ENCODE data around the gene IFNL1. TPM values are rescaled to one million over a fixed set of nuclear protein-coding genes. Genes with fewer than 3 reads are reported as not detected.
"Not testable (repeated sequence)": the region's sequence is repeated elsewhere in the genome, so short reads cannot be mapped to it uniquely, and the experiment has no call there.

IFNL1 gene
- total RNA-seq, 1 experiment from 2014 or later, result not detected

GRCh38 chr19:39270036-39270871 is 26.0 kb upstream of the IFNL1 start:
- DNase-seq (ENCODE audit: low spot score), result no peak

GRCh38 chr19:39273859-39274258 is 22.3 kb upstream of the IFNL1 start:
- DNase-seq (ENCODE audit: low spot score), result not testable (repeated sequence)

GRCh38 chr19:39275578-39275977 is 20.6 kb upstream of the IFNL1 start:
- no peak for DNase-seq (ENCODE audit: low spot score)

- no peak for DNase-seq (ENCODE audit: low spot score)
These were observed 19.5 kb upstream of the IFNL1 start for GRCh38 chr19:39276740-39277139.

GRCh38 chr19:39277598-39277997 is 18.6 kb upstream of the IFNL1 start:
- DNase-seq (ENCODE audit: low spot score), result peak; percentile 56

GRCh38 chr19:39282021-39282420 is 14.2 kb upstream of the IFNL1 start:
- DNase-seq (ENCODE audit: low spot score), result no peak

GRCh38 chr19:39284032-39284431 is 12.2 kb upstream of the IFNL1 start:
- no peak for DNase-seq (ENCODE audit: low spot score)

- no peak for DNase-seq (ENCODE audit: low spot score)
These were observed 2.8 kb upstream of the IFNL1 start for GRCh38 chr19:39293394-39293793.

- no peak for DNase-seq (ENCODE audit: low spot score)
These were observed 699 bp downstream of the IFNL1 start for GRCh38 chr19:39296906-39297305.

- DNase-seq (ENCODE audit: low spot score), result no peak
These were observed 1.9 kb downstream of the IFNL1 start for GRCh38 chr19:39297931-39298634.

GRCh38 chr19:39299404-39299803 is 3.2 kb downstream of the IFNL1 start:
- DNase-seq (ENCODE audit: low spot score), result no peak

GRCh38 chr19:39299832-39300231 is 3.6 kb downstream of the IFNL1 start:
- DNase-seq (ENCODE audit: low spot score), result no peak

GRCh38 chr19:39301021-39301420 is 4.8 kb downstream of the IFNL1 start:
- DNase-seq (ENCODE audit: low spot score), result no peak

GRCh38 chr19:39301562-39301961 is 5.4 kb downstream of the IFNL1 start:
- DNase-seq (ENCODE audit: low spot score), result no peak

- DNase-seq (ENCODE audit: low spot score), result no peak
These were observed 7.4 kb downstream of the IFNL1 start for GRCh38 chr19:39303373-39304184.

- no peak for DNase-seq (ENCODE audit: low spot score)
These were observed 7.9 kb downstream of the IFNL1 start for GRCh38 chr19:39304185-39304513.

- no peak for DNase-seq (ENCODE audit: low spot score)
These were observed 8.7 kb downstream of the IFNL1 start for GRCh38 chr19:39304701-39305571.

GRCh38 chr19:39306075-39306474 is 9.9 kb downstream of the IFNL1 start:
- no peak for DNase-seq (ENCODE audit: low spot score)

GRCh38 chr19:39307046-39307821 is 11.0 kb downstream of the IFNL1 start:
- no peak for DNase-seq (ENCODE audit: low spot score)

GRCh38 chr19:39307822-39308530 is 11.8 kb downstream of the IFNL1 start:
- no peak for DNase-seq (ENCODE audit: low spot score)
